ENCODE results near the gene LHFPL5.

LHFPL5 gene

DNA sequence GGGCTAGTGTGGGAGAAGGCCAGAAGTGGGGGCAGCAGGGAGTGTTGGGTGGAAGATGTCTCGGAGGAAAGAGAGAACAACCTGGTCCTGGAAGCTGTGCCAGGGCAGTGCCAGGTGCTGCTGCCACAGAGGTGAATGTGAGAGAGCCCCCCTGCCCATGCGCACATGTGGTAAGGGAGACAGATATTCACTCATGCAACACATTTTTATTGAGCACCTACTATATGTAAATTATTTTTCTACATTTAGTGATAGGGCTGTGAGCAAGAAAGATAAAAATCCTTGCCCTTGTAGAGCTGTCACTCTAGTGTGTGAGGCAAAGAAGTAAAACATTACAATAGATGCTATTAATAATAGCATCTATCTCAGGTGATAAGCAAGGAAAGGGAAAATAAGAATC is 23.9 kb upstream of the LHFPL5 start:
- TF ChIP-seq, protein P1, sequence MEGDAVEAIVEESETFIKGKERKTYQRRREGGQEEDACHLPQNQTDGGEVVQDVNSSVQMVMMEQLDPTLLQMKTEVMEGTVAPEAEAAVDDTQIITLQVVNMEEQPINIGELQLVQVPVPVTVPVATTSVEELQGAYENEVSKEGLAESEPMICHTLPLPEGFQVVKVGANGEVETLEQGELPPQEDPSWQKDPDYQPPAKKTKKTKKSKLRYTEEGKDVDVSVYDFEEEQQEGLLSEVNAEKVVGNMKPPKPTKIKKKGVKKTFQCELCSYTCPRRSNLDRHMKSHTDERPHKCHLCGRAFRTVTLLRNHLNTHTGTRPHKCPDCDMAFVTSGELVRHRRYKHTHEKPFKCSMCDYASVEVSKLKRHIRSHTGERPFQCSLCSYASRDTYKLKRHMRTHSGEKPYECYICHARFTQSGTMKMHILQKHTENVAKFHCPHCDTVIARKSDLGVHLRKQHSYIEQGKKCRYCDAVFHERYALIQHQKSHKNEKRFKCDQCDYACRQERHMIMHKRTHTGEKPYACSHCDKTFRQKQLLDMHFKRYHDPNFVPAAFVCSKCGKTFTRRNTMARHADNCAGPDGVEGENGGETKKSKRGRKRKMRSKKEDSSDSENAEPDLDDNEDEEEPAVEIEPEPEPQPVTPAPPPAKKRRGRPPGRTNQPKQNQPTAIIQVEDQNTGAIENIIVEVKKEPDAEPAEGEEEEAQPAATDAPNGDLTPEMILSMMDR (IDR thresholded peaks at IDR 0.05; ENCODE audit: borderline replicate concordance, insufficient read depth, low read depth, low read length) = no peak
- H3K4me3 ChIP-seq (ENCODE audit: low read depth, low read length) = no peak overlapping the region

DNA sequence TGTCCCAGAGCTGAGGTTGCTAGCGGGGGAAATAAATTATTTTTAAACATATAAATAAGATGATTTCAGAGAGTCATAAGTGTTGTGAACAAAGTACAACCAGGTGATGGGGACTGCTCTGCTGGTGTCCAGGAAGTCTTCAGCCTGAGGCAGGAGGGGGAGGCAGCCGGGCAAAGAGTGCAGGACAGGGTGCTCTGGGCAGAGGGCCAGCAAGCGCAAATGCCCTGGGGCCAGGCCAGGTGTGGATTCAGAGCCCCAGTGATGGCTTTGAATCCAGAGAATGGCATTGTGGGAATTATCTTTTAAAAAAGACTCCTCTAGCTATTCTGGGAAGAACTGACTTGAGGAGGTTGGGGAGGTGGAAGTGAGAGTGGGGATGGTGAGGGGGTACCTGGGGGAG is 22.7 kb upstream of the LHFPL5 start:
- no peak overlapping the region for H3K4me3 ChIP-seq (ENCODE audit: low read depth, low read length)
- TF ChIP-seq, protein P1 (IDR thresholded peaks at IDR 0.05; ENCODE audit: borderline replicate concordance, insufficient read depth, low read depth, low read length) = no peak

DNA sequence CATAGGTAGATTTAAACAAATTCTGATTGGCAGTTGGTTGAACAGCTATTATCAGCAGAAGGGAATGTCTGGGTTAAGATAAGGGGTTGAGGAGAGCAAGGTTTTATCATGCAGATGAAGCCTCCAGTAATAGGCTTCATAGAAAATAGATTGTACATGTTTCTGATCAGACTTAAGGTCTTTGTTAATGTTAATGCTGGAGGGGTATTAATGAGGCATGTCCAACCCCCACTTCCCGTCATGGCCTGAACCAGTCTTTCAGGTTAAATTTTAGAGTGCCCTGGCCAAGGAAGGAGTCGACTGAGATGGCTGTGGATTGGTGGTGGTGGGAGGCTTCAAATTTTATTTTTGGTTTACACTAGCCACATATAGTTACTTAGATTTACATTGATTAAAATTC is 21.0 kb upstream of the LHFPL5 start:
- no peak overlapping the region for H3K4me3 ChIP-seq (ENCODE audit: low read depth, low read length)
- TF ChIP-seq, protein P1 (IDR thresholded peaks at IDR 0.05; ENCODE audit: borderline replicate concordance, insufficient read depth, low read depth, low read length) = no peak

DNA sequence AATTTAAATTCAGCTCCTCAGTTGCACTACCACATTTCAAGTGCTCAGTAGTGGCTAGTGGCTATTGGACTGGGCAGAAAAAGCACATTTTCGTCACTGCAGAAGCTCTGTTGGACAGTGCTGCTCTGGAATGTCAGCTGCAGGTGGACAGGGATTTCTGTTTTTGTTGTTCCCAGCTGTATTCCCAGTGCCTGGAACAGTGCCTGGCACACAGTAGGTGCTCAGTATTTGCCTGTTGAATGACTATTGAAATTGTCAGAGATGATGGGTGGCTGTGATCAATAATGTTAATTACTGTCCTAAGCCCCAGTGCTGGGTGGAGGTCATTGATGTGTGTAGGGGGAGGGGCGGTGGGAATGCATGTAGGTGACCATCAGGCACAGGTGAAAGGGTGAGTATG is 18.9 kb upstream of the LHFPL5 start:
- TF ChIP-seq, protein P1 (IDR thresholded peaks at IDR 0.05; ENCODE audit: borderline replicate concordance, insufficient read depth, low read depth, low read length) = no peak
- H3K4me3 ChIP-seq (ENCODE audit: low read depth, low read length) = no peak overlapping the region

DNA sequence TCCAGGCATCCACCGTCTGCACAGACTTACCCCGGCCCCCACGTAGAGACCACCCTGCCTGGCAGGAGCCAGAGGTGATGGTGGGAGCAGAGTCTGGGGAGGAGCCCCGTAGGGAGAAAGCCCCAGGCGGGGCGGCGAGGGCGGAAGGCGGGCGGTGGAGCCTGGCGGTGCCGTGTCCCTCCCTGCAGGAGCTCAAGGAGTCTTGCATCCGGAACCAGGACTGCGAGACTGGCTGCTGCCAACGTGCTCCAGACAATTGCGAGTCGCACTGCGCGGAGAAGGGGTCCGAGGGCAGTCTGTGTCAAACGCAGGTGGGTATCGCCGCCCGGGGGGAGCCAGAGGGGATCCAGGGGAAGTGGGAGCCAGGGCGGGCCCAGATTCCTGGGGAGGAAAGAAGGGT is 18.3 kb upstream of the LHFPL5 start:
- no peak overlapping the region for H3K4me3 ChIP-seq (ENCODE audit: low read depth, low read length)
- TF ChIP-seq, protein P1 (IDR thresholded peaks at IDR 0.05; ENCODE audit: borderline replicate concordance, insufficient read depth, low read depth, low read length) = no peak

DNA sequence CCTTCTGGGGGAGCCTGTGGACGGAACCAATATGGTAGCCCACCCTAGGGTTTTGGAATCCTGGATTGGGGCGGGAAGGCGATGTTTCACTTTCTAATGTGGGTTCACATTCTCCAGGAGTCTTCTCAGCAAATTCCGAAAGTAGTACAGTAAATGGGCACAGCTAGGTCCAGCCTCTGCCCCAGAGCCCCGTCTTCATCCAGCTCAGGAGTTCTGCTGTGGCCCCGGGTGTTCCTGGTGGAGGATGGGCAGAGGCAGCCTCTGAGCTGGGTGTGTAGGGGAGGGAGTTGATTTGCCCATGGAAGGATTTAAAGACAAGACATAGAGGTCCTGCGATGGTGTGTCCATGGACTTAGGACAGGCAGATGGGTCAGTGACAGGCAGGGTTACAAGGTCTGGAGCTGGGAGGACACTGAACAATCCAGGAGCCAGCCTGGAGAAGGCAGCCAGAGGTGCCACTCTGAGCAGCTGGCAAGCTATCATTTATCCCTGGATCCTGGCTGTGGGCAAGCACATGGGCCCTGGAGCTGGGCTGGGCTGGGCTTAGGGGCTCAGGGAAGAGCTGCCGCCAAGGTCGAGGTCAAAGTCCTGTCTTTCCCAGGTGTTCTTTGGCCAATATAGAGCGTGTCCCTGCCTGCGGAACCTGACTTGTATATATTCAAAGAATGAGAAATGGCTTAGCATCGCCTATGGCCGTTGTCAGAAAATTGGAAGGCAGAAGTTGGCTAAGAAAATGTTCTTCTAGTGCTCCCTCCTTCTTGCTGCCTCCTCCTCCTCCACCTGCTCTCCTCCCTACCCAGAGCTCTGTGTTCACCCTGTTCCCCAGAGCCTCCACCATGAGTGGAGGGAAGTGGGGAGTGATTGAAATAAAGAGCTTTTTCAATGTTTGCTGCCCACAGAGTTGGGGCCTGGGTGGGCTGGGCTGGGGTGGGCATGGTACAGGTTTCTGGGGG is 17.6 kb upstream of the LHFPL5 start:
- no peak overlapping the region for H3K4me3 ChIP-seq (ENCODE audit: low read depth, low read length)
- TF ChIP-seq, protein P1 (IDR thresholded peaks at IDR 0.05; ENCODE audit: borderline replicate concordance, insufficient read depth, low read depth, low read length) = no peak

DNA sequence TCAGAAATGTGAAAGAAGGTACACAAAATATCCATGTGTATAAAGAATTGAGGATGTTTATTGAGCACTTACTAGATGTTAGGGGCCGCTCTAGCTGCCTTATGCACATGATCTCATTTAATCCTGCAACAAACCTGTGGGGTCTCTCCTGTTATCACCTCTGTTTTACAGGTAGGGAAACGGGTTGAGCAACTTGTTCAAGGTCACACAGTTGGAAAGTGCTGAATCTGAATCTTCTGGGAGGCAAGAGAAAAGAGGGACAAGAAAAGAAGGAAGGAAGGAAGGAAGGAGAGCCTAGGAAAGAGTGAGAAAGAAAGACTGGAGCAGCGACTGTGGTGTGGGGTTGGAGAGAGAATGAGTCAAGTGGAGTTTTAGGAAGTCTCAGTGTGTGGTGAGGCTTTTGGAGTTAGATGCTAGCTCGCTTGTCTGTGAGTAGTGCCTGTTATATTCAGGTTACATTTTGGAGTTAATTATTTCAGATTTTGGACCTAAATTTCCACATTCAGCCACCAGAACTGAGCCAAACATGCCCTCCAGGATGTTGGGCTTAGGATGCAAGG is 16.6 kb upstream of the LHFPL5 start:
- no peak overlapping the region for H3K4me3 ChIP-seq (ENCODE audit: low read depth, low read length)
- TF ChIP-seq, protein P1 (IDR thresholded peaks at IDR 0.05; ENCODE audit: borderline replicate concordance, insufficient read depth, low read depth, low read length) = no peak
